ENCODE measurements around the gene NWD2. TPM values are rescaled to one million over a fixed set of nuclear protein-coding genes. Genes with fewer than 3 reads are reported as not detected.

Gene NWD2
- total and polyA plus RNA-seq, 2 experiments from 2014 or later, result not detected

DNA sequence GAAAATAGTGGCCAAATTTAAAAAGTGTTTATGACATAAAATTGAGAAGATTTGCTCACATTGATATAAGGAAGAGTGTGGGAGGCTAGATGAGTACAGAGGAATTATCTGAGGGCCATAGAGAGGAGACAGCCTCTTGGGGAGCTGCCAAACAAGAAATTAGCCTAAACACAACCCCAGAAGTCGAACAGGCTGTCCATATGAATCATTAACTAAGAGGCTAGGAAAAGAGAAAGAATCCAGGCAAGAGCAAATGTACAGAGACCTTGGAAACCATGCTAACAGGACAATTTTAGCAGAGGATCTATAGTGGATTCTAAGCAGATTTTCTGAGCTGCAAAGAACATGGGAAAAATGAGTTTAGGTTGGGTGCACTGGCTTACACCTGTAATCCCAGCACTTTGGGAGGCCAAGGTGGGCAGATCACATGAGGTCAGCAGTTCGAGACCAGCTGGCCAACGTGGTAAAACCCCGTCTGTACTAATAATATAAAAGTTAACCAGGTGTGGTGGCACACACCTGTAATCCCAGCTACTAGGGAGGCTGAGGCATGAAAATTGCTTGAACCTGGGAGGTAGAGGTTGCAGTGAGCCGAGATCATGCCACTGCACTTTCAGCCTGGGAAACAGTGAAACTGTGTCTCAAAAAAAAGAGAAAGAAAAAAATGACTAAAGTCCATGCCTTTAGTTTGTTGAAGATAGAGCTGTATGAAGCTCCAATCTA, 76.1 kb downstream of the NWD2 start:
- Histone ChIP-seq H2AFZ (no peak overlapping the region), H3K27ac (no peak overlapping the region), H3K9me3 (ENCODE audit: low read depth) (no peaks in the 10 kb centered on the region), H3K9ac (no peak overlapping the region), H4K20me1 (ENCODE audit: insufficient read depth) (no peaks in the 10 kb centered on the region), H3F3A (ENCODE audit: insufficient read depth) (no peaks in the 10 kb centered on the region), H3K79me2 (ENCODE audit: insufficient read depth) (no peaks in the 10 kb centered on the region), H3K4me2 (ENCODE audit: unreplicated experiment) (no peak overlapping the region), H3K4me1 (ENCODE audit: insufficient read depth) (no peaks in the 10 kb centered on the region), H3K4me3 (no peak overlapping the region), H3K27me3 (replicated peaks; ENCODE audit: insufficient read depth) (no peaks in the 10 kb centered on the region), H3K36me3 (ENCODE audit: low read depth) (no peaks in the 10 kb centered on the region), H3K9me2 (ENCODE audit: insufficient read depth) (no peaks in the 10 kb centered on the region)
- in situ Hi-C loops (cut with MboI), result no loop called here
- no peak for TF ChIP-seq EZH2 (IDR thresholded peaks at IDR 0.05; ENCODE audit: insufficient read depth, poor library complexity, severe bottlenecking)
- no peak for TF ChIP-seq EZH2phosphoT487 (IDR thresholded peaks at IDR 0.05; ENCODE audit: insufficient read depth, low read depth)
- 0 to 3% methylated on average over 5 of the region's 5 CpGs for WGBS, 2 experiments (ENCODE audit: low coverage in 1 of 2, low lambda C conversion rate in 2 of 2, missing lambda C conversion rate in 2 of 2)
- DNase-seq, result no peak

DNA sequence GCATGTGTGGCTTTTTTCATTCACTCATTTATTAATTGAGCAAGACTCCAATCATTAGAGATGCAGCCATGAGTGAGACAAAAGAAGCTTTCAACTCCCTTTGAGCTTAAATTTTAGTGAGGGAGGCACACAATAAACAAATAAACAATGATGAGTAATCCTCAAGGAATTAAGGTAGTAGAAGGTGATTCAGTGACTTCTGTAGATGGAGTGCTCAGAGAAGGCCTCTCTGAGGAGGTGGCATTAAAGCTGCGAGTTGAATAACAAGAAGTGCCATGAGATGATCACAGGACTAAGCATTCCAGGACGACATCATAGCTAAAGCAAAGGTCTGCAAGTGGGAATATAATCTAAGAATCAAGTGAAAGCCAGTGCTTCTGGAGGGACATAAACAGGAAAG, 77.6 kb downstream of the NWD2 start:
- Histone ChIP-seq H3K27ac (no peak overlapping the region), H3K4me2 (ENCODE audit: unreplicated experiment) (no peak overlapping the region), H3K9me3 (ENCODE audit: low read depth) (no peaks in the 10 kb centered on the region), H3K9me2 (ENCODE audit: insufficient read depth) (no peaks in the 10 kb centered on the region), H3K79me2 (ENCODE audit: insufficient read depth) (no peaks in the 10 kb centered on the region), H2AFZ (no peak overlapping the region), H3K9ac (no peak overlapping the region), H3K27me3 (replicated peaks; ENCODE audit: insufficient read depth) (no peaks in the 10 kb centered on the region), H3K4me1 (ENCODE audit: insufficient read depth) (no peaks in the 10 kb centered on the region), H3F3A (ENCODE audit: insufficient read depth) (no peaks in the 10 kb centered on the region), H4K20me1 (ENCODE audit: insufficient read depth) (no peaks in the 10 kb centered on the region), H3K36me3 (ENCODE audit: low read depth) (no peaks in the 10 kb centered on the region), H3K4me3 (no peak overlapping the region)
- WGBS, 2 experiments (ENCODE audit: low coverage in 1 of 2, low lambda C conversion rate in 2 of 2, missing lambda C conversion rate in 2 of 2), result 6 to 11% methylated on average over 2 of the region's 2 CpGs
- in situ Hi-C loops (cut with MboI), result no loop called here
- TF ChIP-seq EZH2 (IDR thresholded peaks at IDR 0.05; ENCODE audit: insufficient read depth, poor library complexity, severe bottlenecking) (no peak), EZH2phosphoT487 (IDR thresholded peaks at IDR 0.05; ENCODE audit: insufficient read depth, low read depth) (no peak)
- no peak for DNase-seq

DNA sequence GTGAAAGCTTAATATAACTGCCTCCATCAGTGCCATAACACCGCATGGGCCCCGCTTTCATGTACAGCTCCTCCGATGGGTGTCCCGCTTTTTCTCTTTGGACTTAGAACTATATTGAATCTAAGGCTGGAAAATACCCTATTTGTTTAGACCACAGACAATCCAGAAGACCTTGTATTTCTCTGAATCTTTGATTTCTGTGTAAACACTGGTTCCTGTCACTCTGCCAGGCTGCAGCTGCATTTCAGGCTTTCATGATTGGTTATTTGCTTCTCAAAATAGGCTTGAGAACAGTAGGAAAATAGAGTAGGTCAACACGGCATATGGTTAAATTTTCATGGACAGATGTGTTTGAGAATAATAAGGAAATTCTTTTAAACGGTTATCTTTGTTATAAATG, 80.0 kb downstream of the NWD2 start:
- in situ Hi-C loops (cut with MboI), result no loop called here
- H3K36me3 ChIP-seq (ENCODE audit: low read depth), result no peaks in the 10 kb centered on the region
- no peak overlapping the region for H3K4me3 ChIP-seq
- H3K9me2 ChIP-seq (ENCODE audit: insufficient read depth), result no peaks in the 10 kb centered on the region
- no peak for TF ChIP-seq EZH2phosphoT487 (IDR thresholded peaks at IDR 0.05; ENCODE audit: insufficient read depth, low read depth)
- no peak for TF ChIP-seq EZH2 (IDR thresholded peaks at IDR 0.05; ENCODE audit: insufficient read depth, poor library complexity, severe bottlenecking)
- no peaks in the 10 kb centered on the region for H3K4me1 ChIP-seq (ENCODE audit: insufficient read depth)
- WGBS, 2 experiments (ENCODE audit: low coverage in 1 of 2, low lambda C conversion rate in 2 of 2, missing lambda C conversion rate in 2 of 2), result 25% methylated on average over 6 of the region's 6 CpGs
- H3K4me2 ChIP-seq (ENCODE audit: unreplicated experiment), result no peak overlapping the region
- H3K9ac ChIP-seq, result no peak overlapping the region
- H3F3A ChIP-seq (ENCODE audit: insufficient read depth), result no peaks in the 10 kb centered on the region
- H3K27ac ChIP-seq, result no peak overlapping the region
- no peaks in the 10 kb centered on the region for H3K9me3 ChIP-seq (ENCODE audit: low read depth)
- no peak overlapping the region for H2AFZ ChIP-seq
- H3K27me3 ChIP-seq (replicated peaks; ENCODE audit: insufficient read depth), result no peaks in the 10 kb centered on the region
- H4K20me1 ChIP-seq (ENCODE audit: insufficient read depth), result no peaks in the 10 kb centered on the region
- H3K79me2 ChIP-seq (ENCODE audit: insufficient read depth), result no peaks in the 10 kb centered on the region
- no peak for DNase-seq

DNA sequence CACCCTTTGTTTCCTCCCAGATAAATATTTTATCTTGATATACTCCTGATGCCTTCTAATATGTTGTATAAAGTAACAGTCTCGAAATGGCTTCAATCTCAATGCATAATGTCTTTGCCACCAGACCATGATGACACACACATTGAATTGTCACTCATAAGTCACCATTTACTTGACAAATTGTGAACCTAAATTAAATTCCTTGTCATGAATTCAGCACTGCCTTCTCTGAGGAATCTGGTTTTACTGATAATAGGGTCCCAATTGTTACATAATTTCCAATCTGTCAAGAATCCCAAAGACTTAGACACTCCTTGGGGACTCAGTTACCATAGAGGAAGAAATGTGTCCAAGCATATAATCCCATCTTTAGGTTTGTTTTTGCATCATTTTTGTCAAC, 82.3 kb downstream of the NWD2 start:
- WGBS, 2 experiments (ENCODE audit: low coverage in 1 of 2, low lambda C conversion rate in 2 of 2, missing lambda C conversion rate in 2 of 2), result 0% methylated on average over 1 of the region's 1 CpG
- TF ChIP-seq EZH2phosphoT487 (IDR thresholded peaks at IDR 0.05; ENCODE audit: insufficient read depth, low read depth) (no peak), EZH2 (IDR thresholded peaks at IDR 0.05; ENCODE audit: insufficient read depth, poor library complexity, severe bottlenecking) (no peak)
- H3K36me3 ChIP-seq (ENCODE audit: low read depth), result no peaks in the 10 kb centered on the region

DNA sequence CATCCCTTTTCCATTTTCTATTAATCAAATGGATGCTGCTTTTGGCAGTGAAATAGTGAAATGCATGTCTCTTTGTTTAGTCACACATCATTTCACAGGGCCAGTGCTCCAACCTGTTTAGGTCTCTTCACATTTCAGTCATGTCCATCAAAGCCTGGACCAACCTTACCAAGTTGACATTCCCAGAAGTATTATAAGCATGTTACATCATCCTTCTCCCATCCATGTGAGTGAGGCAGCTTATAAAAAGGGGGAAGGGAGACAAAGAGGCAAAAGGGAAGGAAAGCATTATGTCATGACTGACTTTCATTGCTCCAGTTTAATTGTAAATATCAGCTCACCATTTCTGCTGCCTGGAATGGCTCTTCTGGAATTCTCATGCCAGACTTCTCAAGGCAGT, 94.4 kb downstream of the NWD2 start:
- no peaks in the 10 kb centered on the region for H3K4me1 ChIP-seq (ENCODE audit: insufficient read depth)
- H3K9ac ChIP-seq, result no peak overlapping the region
- no peak overlapping the region for H3K27ac ChIP-seq
- H3K4me3 ChIP-seq, result no peak overlapping the region
- no peak overlapping the region for H2AFZ ChIP-seq
- no peaks in the 10 kb centered on the region for H3F3A ChIP-seq (ENCODE audit: insufficient read depth)
- no peaks in the 10 kb centered on the region for H4K20me1 ChIP-seq (ENCODE audit: insufficient read depth)
- no peaks in the 10 kb centered on the region for H3K9me2 ChIP-seq (ENCODE audit: insufficient read depth)
- no peak for TF ChIP-seq EZH2phosphoT487 (IDR thresholded peaks at IDR 0.05; ENCODE audit: insufficient read depth, low read depth)
- no peak for TF ChIP-seq EZH2 (IDR thresholded peaks at IDR 0.05; ENCODE audit: insufficient read depth, poor library complexity, severe bottlenecking)
- no peaks in the 10 kb centered on the region for H3K27me3 ChIP-seq (replicated peaks; ENCODE audit: insufficient read depth)
- no peaks in the 10 kb centered on the region for H3K9me3 ChIP-seq (ENCODE audit: low read depth)
- in situ Hi-C loops (cut with MboI), result no loop called here
- H3K4me2 ChIP-seq (ENCODE audit: unreplicated experiment), result no peak overlapping the region
- no peaks in the 10 kb centered on the region for H3K79me2 ChIP-seq (ENCODE audit: insufficient read depth)
- DNase-seq, result no peak
- no peaks in the 10 kb centered on the region for H3K36me3 ChIP-seq (ENCODE audit: low read depth)

More for the DNA sequence above, 82.3 kb downstream of the NWD2 start:
- in situ Hi-C loops (cut with MboI), result no loop called here
- no peaks in the 10 kb centered on the region for H3K79me2 ChIP-seq (ENCODE audit: insufficient read depth)
- no peaks in the 10 kb centered on the region for H3K9me3 ChIP-seq (ENCODE audit: low read depth)
- no peak for DNase-seq
- no peaks in the 10 kb centered on the region for H3F3A ChIP-seq (ENCODE audit: insufficient read depth)
- H3K9ac ChIP-seq, result no peak overlapping the region
- no peak overlapping the region for H3K27ac ChIP-seq
- H2AFZ ChIP-seq, result no peak overlapping the region
- H3K27me3 ChIP-seq (replicated peaks; ENCODE audit: insufficient read depth), result no peaks in the 10 kb centered on the region
- H3K4me3 ChIP-seq, result no peak overlapping the region
- H3K9me2 ChIP-seq (ENCODE audit: insufficient read depth), result no peaks in the 10 kb centered on the region
- H3K4me1 ChIP-seq (ENCODE audit: insufficient read depth), result no peaks in the 10 kb centered on the region
- no peak overlapping the region for H3K4me2 ChIP-seq (ENCODE audit: unreplicated experiment)
- H4K20me1 ChIP-seq (ENCODE audit: insufficient read depth), result no peaks in the 10 kb centered on the region

All from GM23248 (cell line).